C1 segment of cervical spinal cord (tissue), 14 donors: ENCODE results near the gene IDH3B.
"Not testable (repeated sequence)": the region's sequence is repeated elsewhere in the genome, so short reads cannot be mapped to it uniquely, and the experiment has no call there.

Source experiments
- DNase-seq, 14 donors: peaks; one replicate each; lab custom pipeline; 2025; lab: John Stamatoyannopoulos, UW

IDH3B gene

GRCh38 chr20:2663887-2664719, at the start of gene IDH3B:
Gene IDH3B (minus strand): TSS chr20:2664216. CDS start chr20:2664188, 28 bp downstream.
- DNase-seq, result peak; percentile 52 to 94 (median 91)

GRCh38 chr20:2713285-2713684, 49.3 kb upstream of the IDH3B start:
- DNase-seq, result no peak

GRCh38 chr20:2709205-2709981, 45.4 kb upstream of the IDH3B start:
- no peak for DNase-seq

- DNase-seq, result no peak
These were observed 44.6 kb upstream of the IDH3B start for GRCh38 chr20:2708665-2709064.

- DNase-seq, result no peak
These were observed 44.0 kb upstream of the IDH3B start for GRCh38 chr20:2708073-2708415.

- DNase-seq, result no peak
These were observed 43.5 kb upstream of the IDH3B start for GRCh38 chr20:2707353-2708072.

GRCh38 chr20:2706688-2707352, 42.8 kb upstream of the IDH3B start:
- no peak for DNase-seq

- DNase-seq, result no peak
These were observed 42.1 kb upstream of the IDH3B start for GRCh38 chr20:2705931-2706645.

- DNase-seq, result no peak
These were observed 39.9 kb upstream of the IDH3B start for GRCh38 chr20:2703716-2704475.

GRCh38 chr20:2701671-2702081, 37.7 kb upstream of the IDH3B start:
- no peak for DNase-seq

- peak in 2 of 14 donors; percentile 23 to 44 for DNase-seq
These were observed 37.1 kb upstream of the IDH3B start for GRCh38 chr20:2700913-2701620.

GRCh38 chr20:2699775-2700413, 35.9 kb upstream of the IDH3B start:
- DNase-seq, result no peak

- DNase-seq, result no peak
These were observed 34.9 kb upstream of the IDH3B start for GRCh38 chr20:2698912-2699311.

GRCh38 chr20:2698186-2698817, 34.3 kb upstream of the IDH3B start:
- no peak for DNase-seq

- DNase-seq, result no peak
These were observed 33.8 kb upstream of the IDH3B start for GRCh38 chr20:2697768-2698167.

- no peak for DNase-seq
These were observed 32.6 kb upstream of the IDH3B start for GRCh38 chr20:2696646-2697045.

- not testable (repeated sequence) for DNase-seq
These were observed 32.0 kb upstream of the IDH3B start for GRCh38 chr20:2695984-2696525.
